ENCODE measurements around the gene PDLIM4.

Gene PDLIM4

DNA sequence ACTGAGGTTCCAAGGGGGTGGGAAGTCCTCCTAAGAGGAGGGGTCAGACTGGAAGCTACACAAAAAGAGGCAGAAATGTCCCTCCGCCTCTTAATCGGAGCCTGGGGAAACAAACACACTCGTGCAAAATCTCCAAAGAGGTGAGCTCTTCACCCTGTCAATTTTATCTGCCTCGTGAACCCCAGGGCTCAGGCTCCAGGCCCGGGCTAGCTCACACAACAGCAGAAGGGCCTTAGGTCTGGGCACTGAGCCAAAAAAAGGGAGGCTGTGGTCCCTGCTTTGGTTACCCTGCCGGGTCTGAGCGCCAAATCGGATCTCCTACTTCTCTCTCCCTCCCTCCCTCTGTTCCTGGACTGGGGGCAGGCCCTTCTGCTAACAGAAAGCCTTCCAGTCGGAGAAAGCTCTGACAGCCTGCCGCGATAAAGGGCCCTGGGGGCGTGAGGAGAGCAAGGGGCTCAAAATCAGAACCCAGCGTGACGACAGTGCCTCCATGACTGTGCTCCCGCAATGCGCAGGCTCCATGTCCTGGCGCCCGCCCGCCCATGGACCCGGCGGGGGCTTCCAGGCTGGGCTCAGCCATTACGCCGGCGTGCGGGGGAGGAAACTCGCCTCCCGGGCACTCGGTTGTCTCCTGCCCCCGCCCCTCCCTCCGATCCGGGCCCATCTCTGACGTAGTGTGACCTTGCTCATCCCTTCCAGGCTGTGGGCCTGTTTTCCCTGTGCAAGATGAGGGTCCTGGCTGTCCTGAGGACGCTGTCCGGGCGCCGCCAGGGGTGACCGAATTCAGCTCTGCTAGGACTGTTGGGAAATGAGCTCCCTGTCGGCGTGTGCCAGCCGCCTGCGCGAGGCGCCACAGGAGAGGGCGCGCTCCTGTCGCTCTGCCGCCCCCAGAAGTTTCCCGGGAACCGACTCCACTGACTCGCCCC lies 35.8 kb downstream of the PDLIM4 start:
- DNase-seq = peak; percentile 95

GRCh38 chr5:132293992-132294727 lies 36.7 kb downstream of the PDLIM4 start, which contains the start of gene SLC22A4:
SLC22A4 (plus strand) TSS chr5:132294394; CDS start chr5:132294617, 223 bp downstream.
- peak; percentile 84 for DNase-seq

DNA sequence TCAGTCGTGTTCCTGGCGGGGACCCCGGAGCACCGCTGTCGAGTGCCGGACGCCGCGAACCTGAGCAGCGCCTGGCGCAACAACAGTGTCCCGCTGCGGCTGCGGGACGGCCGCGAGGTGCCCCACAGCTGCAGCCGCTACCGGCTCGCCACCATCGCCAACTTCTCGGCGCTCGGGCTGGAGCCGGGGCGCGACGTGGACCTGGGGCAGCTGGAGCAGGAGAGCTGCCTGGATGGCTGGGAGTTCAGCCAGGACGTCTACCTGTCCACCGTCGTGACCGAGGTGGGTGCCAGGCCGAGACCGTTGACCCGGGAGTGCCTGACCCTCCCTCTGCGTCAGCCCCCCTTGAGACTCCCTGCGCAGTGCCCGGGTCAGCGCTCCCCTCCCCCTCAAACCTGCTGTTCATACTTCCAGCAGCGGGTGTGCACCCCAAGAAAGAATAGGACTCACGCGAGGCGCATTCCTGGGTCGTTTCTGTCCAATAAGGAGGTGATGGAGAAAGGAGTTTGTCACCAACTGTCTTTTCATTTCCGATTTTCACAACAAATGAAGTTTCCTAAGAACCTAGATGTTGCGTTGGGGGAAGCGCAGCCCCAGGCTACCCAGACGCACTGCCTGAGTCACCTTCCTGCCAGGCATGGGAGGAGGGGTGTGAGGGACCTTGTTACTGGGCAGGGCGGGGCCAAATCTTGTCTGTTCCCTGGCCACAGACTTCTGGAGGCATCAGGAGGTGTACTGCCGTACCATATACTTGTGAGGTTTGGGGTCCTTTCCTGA lies 37.4 kb downstream of the PDLIM4 start:
- peak; percentile 84 for DNase-seq

DNA sequence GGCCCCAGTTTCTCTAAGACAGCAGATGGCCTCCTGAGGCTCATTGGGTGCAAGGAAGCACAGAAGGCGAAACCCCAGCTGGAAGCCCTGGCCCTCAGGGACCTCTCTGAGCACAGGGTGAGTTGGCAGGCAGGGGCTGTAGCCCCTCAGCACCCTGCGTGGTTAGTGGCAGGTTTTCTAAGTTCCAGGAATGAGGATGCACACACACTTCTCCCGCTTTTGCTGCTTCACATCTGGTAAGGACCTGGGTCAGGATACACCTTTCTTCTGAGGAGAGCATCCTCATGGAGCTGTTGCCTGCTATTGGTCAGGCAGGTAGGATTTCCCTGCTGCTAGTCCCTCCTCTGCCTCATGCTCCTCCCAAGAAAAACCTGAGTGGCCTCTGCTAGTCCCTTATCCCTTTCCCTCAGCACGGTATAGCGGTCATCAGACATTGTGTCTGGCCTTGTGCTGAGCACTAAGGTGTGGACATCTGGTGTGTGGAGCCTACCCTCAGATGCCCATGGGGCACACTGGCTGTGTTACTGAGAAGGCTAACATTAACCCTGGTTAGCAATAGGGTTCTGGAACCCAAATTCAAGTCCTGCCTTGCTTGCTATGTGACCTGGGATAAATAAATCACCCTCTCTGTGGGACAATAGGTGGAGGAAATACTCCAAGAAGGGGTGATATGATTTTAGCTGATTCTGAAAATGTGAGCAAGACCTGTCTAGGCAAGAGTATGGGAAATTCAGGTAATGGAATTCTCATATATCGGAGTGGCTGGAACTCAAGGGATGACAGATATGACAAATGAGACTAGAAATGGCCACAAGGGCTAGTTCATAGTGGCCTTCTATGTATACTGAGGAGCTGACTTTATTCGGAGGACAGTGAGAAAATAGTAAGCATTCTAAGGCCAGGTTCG lies 38.3 kb downstream of the PDLIM4 start:
- DNase-seq = no peak

- DNase-seq = no peak
Observed at GRCh38 chr5:132296412-132297016, 39.0 kb downstream of the PDLIM4 start.

DNA sequence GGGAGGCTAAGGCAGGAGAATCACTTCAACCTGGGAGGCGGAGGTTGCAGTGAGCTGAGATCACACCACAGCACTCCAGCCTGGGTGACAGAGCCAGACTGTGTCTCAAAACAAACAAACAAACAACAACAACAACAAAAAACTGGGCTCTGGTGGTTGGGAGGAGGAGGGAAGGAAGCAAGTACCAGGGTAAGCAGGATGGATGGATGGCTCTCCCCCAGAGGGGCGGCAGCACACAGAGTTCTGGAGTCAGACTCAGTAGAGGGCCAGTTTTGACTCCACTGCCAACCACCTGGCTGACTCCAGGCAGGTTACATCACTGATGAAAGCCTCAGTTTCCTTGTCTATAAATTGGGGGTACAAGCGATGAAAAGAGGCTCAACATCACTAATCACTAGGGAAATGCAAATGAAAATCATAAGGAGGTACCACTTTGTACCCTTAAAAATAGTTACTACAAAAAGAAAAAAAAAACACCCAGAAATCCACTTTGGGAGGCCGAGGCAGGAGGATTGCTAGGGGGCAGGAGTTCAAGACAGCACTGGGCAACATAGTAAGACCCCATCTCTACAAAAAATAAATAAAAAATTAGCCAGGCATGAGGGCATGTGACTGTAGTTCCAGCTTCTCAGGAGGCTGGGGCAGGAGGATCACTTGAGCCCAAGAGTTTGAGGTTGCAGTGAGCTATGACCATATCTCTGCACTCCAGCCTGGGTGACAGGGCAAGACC lies 39.9 kb downstream of the PDLIM4 start:
- DNase-seq = no peak

- DNase-seq = peak; percentile 24
Observed at GRCh38 chr5:132298298-132299212, 41.1 kb downstream of the PDLIM4 start.

DNA sequence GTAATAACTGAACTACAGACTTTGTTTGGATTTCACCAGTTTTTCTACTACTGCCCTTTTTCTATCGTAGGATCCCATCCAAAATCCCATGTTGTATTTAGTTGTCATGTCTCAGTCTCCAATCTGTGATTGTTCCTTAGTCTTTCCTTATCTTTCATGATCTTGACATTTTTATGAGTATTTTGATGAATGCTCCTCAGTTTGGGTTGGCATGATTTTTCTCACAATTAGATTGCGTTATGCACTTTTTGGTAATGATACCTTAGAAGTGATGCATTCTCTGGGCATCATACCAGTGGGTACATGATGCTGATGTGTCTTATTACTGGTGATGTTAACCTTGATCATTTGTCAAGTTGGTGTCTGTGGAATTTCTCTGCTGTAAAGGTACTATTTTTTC lies 42.4 kb downstream of the PDLIM4 start:
- DNase-seq = no peak

DNA sequence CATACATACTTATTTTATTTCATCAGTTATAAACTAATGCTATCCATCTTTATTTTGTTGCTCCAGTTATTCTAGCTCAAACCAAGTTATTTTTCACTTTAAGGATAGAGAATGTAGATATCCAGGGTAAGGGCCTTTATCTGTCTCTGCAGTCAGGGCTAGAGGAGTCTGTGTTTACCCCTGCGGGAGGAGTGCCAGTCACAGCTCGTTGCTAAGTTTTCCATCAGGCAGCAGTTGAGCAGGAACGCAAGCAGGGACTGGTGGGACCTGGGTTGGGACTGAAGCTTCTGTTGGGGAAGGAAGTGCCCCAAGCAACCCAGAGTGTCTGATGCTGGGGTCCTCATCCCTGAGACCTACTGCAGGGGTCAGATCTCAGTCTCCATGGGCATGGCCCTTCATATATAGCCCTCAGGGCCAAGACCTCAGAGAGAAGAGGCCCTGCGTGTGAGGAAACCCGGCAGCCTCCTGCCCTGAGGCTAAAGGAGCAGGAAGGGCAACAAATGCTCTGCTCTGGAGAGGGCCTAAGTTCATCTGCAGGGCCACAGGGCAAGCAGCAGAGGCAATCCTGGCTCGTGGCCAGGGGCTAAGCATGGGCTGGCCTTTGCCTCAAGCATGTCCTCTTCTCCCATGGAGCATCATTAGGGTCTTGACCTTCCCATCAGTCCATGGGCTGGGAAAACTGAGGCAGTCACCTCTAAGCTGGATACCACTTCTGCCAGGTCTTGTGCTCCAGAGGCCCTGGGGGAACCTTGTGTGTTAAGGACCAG lies 43.3 kb downstream of the PDLIM4 start:
- DNase-seq = peak; percentile 81

DNA sequence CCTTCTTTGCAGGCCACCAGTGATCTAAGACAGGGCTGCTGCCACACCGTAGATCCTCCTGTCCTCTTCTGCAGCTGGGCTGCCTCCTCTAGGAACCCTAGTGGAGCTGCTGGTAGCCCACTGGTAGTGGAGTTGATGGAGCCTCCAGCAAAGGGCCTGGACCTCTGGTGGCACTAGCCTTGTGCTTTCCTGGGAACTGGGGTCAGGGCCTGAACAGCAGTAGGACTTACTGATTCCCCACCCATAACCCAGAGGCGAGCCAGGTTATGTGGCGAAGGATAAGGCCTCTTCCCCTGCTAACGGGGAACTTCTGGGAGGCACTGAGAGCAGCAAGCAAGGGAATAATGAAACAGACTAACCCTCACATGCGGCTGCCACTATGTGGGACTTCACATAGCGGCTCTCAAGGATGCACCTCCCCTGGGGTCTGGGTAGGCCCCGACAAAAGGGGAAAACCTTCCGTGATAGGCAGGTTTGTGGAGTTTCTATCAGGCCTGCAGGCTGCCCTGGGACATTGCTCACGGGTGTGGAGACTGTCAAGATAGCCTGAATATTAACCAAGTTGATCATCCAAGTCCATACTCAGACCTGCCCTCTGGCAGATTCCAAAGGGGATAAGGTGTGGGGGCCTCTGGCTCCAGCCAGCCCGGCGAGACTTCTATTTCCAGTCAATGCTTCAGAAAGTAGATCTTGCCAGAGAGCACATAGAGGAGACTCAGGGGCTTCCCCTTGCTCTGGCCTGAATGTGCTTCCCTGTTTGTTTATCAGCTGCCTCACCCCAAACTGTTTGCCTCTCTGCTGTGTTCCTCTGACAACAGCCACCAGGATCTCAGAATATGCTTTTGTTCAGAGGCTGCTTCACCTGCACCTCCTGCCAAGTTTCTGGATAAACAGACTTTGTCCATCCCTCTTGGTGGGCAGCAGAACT lies 44.1 kb downstream of the PDLIM4 start:
- DNase-seq = peak; percentile 72

- DNase-seq = no peak
Observed at GRCh38 chr5:132302413-132302812, 44.9 kb downstream of the PDLIM4 start.

GRCh38 chr5:132303589-132303988 lies 46.1 kb downstream of the PDLIM4 start:
- DNase-seq = no peak

- DNase-seq = no peak
Observed at GRCh38 chr5:132305420-132305819, 47.9 kb downstream of the PDLIM4 start.

GRCh38 chr5:132308701-132309100 lies 51.2 kb downstream of the PDLIM4 start:
- DNase-seq = no peak

GRCh38 chr5:132309679-132310078 lies 52.2 kb downstream of the PDLIM4 start:
- no peak for DNase-seq

- DNase-seq = no peak
Observed at GRCh38 chr5:132310141-132310834, 52.8 kb downstream of the PDLIM4 start.

GRCh38 chr5:132313366-132313765 lies 55.9 kb downstream of the PDLIM4 start:
- DNase-seq = no peak

All from hematopoietic multipotent progenitor cell treated with erythropoietin and hydrocortisone succinate and interleukin-3 and kit ligand, for 8 days (in vitro differentiated cells).